GM21367 (cell line): ENCODE results near the gene TUBB2A.
A peak's percentile ranks its signal among the peaks of the same experiment; 100 is the strongest.

Experiments used
- ATAC-seq: cut with Tn5 transposase; IDR thresholded peaks from one replicate; pipeline ENCODE4 v1.9.1; 2021; ENCODE audit not compliant: unreplicated experiment

TUBB2A gene

GRCh38 chr6:3124667-3125066 is 32.7 kb downstream of the TUBB2A start:
- no peak for ATAC-seq

- no peak for ATAC-seq
Measured at GRCh38 chr6:3122823-3123182, 34.5 kb downstream of the TUBB2A start.

- no peak for ATAC-seq
Measured at GRCh38 chr6:3120765-3121089, 36.6 kb downstream of the TUBB2A start.

- peak; percentile 28 for ATAC-seq
Measured at GRCh38 chr6:3119040-3119723, 38.2 kb downstream of the TUBB2A start.

GRCh38 chr6:3118353-3119039 is 38.8 kb downstream of the TUBB2A start, which contains the start of gene BPHL:
Gene BPHL (plus strand): TSS chr6:3118711. CDS start chr6:3118741, 30 bp downstream.
- peak; percentile 87 for ATAC-seq

GRCh38 chr6:3117912-3118352 is 39.4 kb downstream of the TUBB2A start:
- ATAC-seq = no peak

GRCh38 chr6:3114377-3114776 is 43.0 kb downstream of the TUBB2A start:
- ATAC-seq = no peak

- no peak for ATAC-seq
Measured at GRCh38 chr6:3109761-3110160, 47.6 kb downstream of the TUBB2A start.

GRCh38 chr6:3108746-3109414 is 48.5 kb downstream of the TUBB2A start:
- ATAC-seq = no peak
